DND-41 (cell line): ENCODE data around the gene PSD4.

Experiments
- CTCF ChIP-seq: IDR thresholded peaks from 2 replicates; pipeline ENCODE4 v1.5.1; 2012; ENCODE audit warnings: borderline replicate concordance, low read length, moderate library complexity, mild to moderate bottlenecking; ENCODE audit not compliant: poor library complexity, severe bottlenecking; ENCODE audit errors: extremely low read depth
- EZH2 ChIP-seq: IDR thresholded peaks from 3 replicates; pipeline ENCODE4 v1.6.1; 2012; ENCODE audit warnings: borderline replicate concordance, low read depth, mild to moderate bottlenecking, moderate library complexity, low read length, inconsistent platforms; ENCODE audit not compliant: severe bottlenecking

- no peak for TF ChIP-seq CTCF
- TF ChIP-seq EZH2, result no peak
Measured at GRCh38 chr2:113187771-113188170, 14.0 kb downstream of the PSD4 start.
